Tibial nerve (tissue), 4 donors: ENCODE results near the gene LINGO1. TPM values are rescaled to one million over a fixed set of nuclear protein-coding genes. Genes with fewer than 3 reads are reported as not detected.

ENCODE experiments used
- DNase-seq, 2 donors: peaks; one replicate each; pipeline ENCODE4 v3.0.0-alpha.2; 2019; ENCODE audit warnings: low spot score in 2 of 2
- H3K27ac ChIP-seq, 4 donors: fragments of 200-600 bp; sonication (generic) in 3 of 4; one replicate each; pipeline ENCODE4 v1.5.1; 2017 to 2019; ENCODE audit warnings: mild to moderate bottlenecking in 1 of 4
- H3K27me3 ChIP-seq, 2 donors: fragments of 200-600 bp; sonication (generic) in 1 of 2; one replicate each; pipeline versions ENCODE4 v1.5.1 to v1.6.0; 2017 to 2019
- H3K36me3 ChIP-seq, 3 donors: fragments of 200-600 bp; sonication (generic); one replicate each; pipeline ENCODE4 v1.5.1; 2018 to 2019
- H3K4me1 ChIP-seq, 4 donors: fragments of 200-600 bp; sonication (generic) in 3 of 4; one replicate each; pipeline ENCODE4 v1.5.1; 2017 to 2019
- H3K4me3 ChIP-seq, 4 donors: fragments of 200-600 bp; sonication (generic) in 3 of 4; one replicate each; pipeline ENCODE4 v1.5.1; 2017 to 2019; ENCODE audit warnings: mild to moderate bottlenecking in 1 of 4, moderate library complexity in 1 of 4
- H3K9me3 ChIP-seq, 4 donors: fragments of 200-600 bp; sonication (generic) in 3 of 4; one replicate each; pipeline ENCODE4 v1.5.1; 2017 to 2019
- EP300 ChIP-seq, 2 donors: sonication (generic); formaldehyde crosslinking; IDR thresholded peaks; one replicate each; pipeline ENCODE4 v1.6.1; 2017; ENCODE audit warnings: antibody characterized with exemption in 2 of 2, mild to moderate bottlenecking in 1 of 2
- POLR2A ChIP-seq, 2 donors: fragments of 450-650 bp; IDR thresholded peaks; one replicate each; pipeline ENCODE4 v1.6.1; 2017; ENCODE audit warnings: antibody characterized with exemption in 2 of 2, mild to moderate bottlenecking in 2 of 2, moderate library complexity in 2 of 2
- WGBS, 2 donors: methylation state at CpG; one replicate each; pipeline ENCODE4 v1.1.5; 2018; 5-methylcytosine and 5-hydroxymethylcytosine counted together
- total RNA-seq, 4 donors: library from RNA; depleted of rRNA; stranded (reverse); fragments of >200 nt; gene quantifications; one replicate each; pipeline ENCODE4 v1.1.0, GENCODE V29; 2016
- TF ChIP-seq, protein P1 (sequence below), 5 experiments: fragments of 200-600 bp in 3 of 5; fragments of 450-650 bp in 2 of 5; sonication (generic) in 3 of 5; IDR thresholded peaks; one replicate each; pipeline ENCODE4 v1.5.1; 2016 to 2019; ENCODE audit warnings: antibody characterized with exemption in 5 of 5, mild to moderate bottlenecking in 3 of 5, moderate library complexity in 2 of 5

LINGO1 gene
- total RNA-seq, 4 donors from 2014 or later: 0.42 to 2.4 (median 1.3) TPM

DNA sequence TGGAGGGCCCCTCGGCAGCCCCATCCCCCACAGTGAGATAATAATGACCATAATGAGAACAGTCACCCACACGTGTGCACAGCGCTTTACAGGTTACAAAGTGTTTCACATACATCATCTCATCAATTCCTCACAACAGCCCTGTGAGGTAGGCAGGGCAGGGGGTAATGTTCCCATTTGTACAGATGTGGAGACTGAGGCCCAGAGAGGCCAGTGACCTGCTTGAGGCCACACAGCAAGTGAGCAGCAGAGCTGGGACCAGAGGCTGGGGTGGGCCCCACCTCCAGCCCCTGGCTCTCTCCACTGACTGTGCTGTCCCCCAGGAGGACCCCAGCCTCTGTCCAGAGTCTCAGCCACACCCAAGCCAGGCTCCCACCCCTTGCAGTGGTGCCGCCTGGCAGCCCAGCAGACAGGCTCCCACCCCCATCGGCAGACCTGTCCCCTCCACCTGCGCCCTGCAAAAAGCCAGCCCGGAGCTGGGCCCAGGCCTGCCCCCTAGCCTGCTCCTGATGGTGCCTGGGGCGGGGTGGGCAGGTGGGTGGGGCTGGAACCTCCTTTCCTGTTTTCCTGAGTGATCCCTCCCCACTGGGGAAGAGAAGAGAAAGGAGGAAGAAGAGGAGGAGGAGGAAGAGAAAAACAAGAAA, 19.6 kb downstream of the LINGO1 start:
- Histone ChIP-seq H3K27me3 (no peaks in the 10 kb centered on the region), H3K36me3 (no peaks in the 10 kb centered on the region), H3K4me1 (peaks cover 0 to 17% (median 0%) of the 10 kb centered on the region in 4 donors), H3K9me3 (no peaks in the 10 kb centered on the region), H3K27ac (no peak overlapping the region), H3K4me3 (no peak overlapping the region)
- no peak for DNase-seq
- TF ChIP-seq POLR2A (IDR thresholded peaks at IDR 0.05): no peak
- no peak for TF ChIP-seq EP300 (IDR thresholded peaks at IDR 0.05)
- WGBS, 2 donors: 87 to 98% methylated on average over 5 to 8 of the region's 8 CpGs

DNA sequence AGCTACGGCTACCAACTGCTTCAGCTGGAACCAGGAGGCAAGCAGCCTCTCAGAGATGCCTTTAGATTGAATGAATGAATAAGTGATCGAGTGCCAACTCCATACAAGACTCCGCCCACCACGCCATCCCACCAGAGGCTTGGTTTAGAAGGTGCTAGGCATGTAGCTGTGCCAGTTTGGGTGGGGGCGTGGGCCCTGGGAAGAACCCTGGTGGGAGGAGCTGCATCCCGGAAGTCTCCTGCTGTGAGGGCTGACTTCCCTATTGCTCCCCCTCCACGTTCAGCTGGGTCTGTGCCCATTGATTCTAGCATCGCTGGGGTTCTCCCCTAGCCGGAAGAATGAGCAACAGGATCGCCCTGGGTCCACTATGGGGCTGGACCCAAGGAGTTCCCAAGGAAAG, 20.9 kb downstream of the LINGO1 start:
- Histone ChIP-seq H3K4me1 (peaks cover 0 to 29% (median 0%) of the 10 kb centered on the region in 4 donors), H3K9me3 (no peaks in the 10 kb centered on the region), H3K36me3 (no peaks in the 10 kb centered on the region), H3K27me3 (no peaks in the 10 kb centered on the region), H3K4me3 (no peak overlapping the region), H3K27ac (no peak overlapping the region)
- 50 to 63% methylated on average over 6 to 9 of the region's 10 CpGs for WGBS, 2 donors
- TF ChIP-seq EP300 (IDR thresholded peaks at IDR 0.05) (no peak), POLR2A (IDR thresholded peaks at IDR 0.05) (no peak)
- TF ChIP-seq, protein P1, sequence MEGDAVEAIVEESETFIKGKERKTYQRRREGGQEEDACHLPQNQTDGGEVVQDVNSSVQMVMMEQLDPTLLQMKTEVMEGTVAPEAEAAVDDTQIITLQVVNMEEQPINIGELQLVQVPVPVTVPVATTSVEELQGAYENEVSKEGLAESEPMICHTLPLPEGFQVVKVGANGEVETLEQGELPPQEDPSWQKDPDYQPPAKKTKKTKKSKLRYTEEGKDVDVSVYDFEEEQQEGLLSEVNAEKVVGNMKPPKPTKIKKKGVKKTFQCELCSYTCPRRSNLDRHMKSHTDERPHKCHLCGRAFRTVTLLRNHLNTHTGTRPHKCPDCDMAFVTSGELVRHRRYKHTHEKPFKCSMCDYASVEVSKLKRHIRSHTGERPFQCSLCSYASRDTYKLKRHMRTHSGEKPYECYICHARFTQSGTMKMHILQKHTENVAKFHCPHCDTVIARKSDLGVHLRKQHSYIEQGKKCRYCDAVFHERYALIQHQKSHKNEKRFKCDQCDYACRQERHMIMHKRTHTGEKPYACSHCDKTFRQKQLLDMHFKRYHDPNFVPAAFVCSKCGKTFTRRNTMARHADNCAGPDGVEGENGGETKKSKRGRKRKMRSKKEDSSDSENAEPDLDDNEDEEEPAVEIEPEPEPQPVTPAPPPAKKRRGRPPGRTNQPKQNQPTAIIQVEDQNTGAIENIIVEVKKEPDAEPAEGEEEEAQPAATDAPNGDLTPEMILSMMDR (IDR thresholded peaks at IDR 0.05): no peak
- DNase-seq: no peak

DNA sequence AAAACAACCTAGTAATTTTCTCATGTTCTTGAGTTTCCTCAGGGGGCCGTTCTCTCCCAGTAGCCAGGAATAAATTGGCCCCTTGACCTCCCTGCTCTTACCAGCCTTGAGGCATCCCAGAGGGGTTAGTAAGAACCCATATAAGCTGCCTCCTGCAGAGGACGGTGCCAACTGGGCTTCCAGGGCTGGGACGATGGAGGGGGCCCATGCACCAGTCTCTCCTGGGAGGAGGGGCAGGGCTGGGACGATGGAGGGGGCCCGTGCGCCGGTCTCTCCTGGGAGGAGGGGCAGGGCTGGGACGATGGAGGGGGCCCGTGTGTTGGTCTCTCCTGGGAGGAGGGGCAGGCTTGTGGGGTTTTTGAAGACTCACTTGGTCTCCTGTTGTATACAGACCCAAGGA, 22.0 kb downstream of the LINGO1 start:
- TF ChIP-seq EP300 (IDR thresholded peaks at IDR 0.05) (no peak), POLR2A (IDR thresholded peaks at IDR 0.05) (no peak)
- TF ChIP-seq, protein P1 (IDR thresholded peaks at IDR 0.05): no peak
- no peaks in the 10 kb centered on the region for H3K36me3 ChIP-seq
- DNase-seq: no peak
- WGBS, 2 donors: 52 to 61% methylated on average over 7 to 9 of the region's 9 CpGs
- peaks cover 0 to 32% (median 0%) of the 10 kb centered on the region in 4 donors for H3K4me1 ChIP-seq
- H3K4me3 ChIP-seq: no peak overlapping the region
- no peak overlapping the region for H3K27ac ChIP-seq
- no peaks in the 10 kb centered on the region for H3K27me3 ChIP-seq
- no peaks in the 10 kb centered on the region for H3K9me3 ChIP-seq

DNA sequence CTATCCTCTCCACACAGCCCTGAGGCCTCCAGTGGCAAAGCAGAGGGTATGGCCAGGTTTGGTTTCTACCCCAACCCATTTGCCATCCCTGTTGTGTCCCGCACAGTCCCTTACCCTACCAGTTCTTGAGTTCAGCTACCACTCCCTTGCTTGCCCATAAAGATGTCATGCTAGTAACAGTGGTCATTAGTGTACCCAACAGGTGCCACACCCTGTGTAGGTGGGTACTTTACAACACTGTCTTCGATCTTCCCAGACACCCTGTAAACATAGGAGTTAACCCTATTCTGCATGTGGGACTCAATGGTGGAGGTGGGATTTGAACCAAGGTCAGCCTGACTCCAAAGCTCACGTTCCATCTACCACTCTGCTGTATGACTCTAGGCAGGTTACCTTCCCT, 23.2 kb downstream of the LINGO1 start:
- Histone ChIP-seq H3K4me1 (peaks cover 0 to 37% (median 0%) of the 10 kb centered on the region in 4 donors), H3K9me3 (no peaks in the 10 kb centered on the region), H3K27me3 (peaks cover 0 to 5% of the 10 kb centered on the region in 2 donors), H3K4me3 (no peak overlapping the region), H3K27ac (no peak overlapping the region), H3K36me3 (no peaks in the 10 kb centered on the region)
- TF ChIP-seq, protein P1 (IDR thresholded peaks at IDR 0.05): no peak
- no peak for TF ChIP-seq EP300 (IDR thresholded peaks at IDR 0.05)
- no peak for TF ChIP-seq POLR2A (IDR thresholded peaks at IDR 0.05)
- WGBS, 2 donors: 78 to 84% methylated on average over 3 of the region's 3 CpGs
- DNase-seq: no peak

DNA sequence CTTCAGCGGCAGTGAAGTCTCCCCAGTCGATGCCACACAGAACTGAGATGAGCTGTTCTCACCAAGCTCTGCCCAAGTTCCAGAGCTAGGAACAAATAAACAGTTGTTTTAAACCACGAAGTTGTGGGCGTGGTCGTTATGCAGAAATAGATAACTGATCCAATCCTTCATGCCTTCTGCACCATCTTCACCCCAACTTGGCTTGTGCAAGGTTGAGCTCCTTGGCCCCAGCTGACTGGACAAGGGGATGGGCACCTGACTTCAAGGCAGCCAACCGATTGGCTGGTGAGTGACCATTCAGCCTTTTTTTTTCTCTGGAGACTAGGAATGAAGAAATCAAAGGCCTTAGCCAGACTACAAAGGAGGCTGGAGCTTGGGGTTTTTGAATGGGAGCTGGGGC, 23.9 kb downstream of the LINGO1 start:
- H3K9me3 ChIP-seq: no peaks in the 10 kb centered on the region
- peaks cover 0 to 6% of the 10 kb centered on the region in 2 donors for H3K27me3 ChIP-seq
- no peaks in the 10 kb centered on the region for H3K36me3 ChIP-seq
- WGBS, 2 donors: 71 to 78% methylated on average over 6 of the region's 6 CpGs
- H3K4me1 ChIP-seq: peaks cover 0 to 37% (median 0%) of the 10 kb centered on the region in 4 donors
- no peak overlapping the region for H3K27ac ChIP-seq
- H3K4me3 ChIP-seq: no peak overlapping the region
- DNase-seq: no peak
- TF ChIP-seq EP300 (IDR thresholded peaks at IDR 0.05) (no peak), POLR2A (IDR thresholded peaks at IDR 0.05) (no peak)
- TF ChIP-seq, protein P1 (IDR thresholded peaks at IDR 0.05): no peak
